ENCODE results near the gene DIDO1.

GRCh38 chr20:62892348-62893304, 33.7 kb downstream of the DIDO1 start:
- TF ChIP-seq CTCF (IDR thresholded peaks at IDR 0.05) (no peak), POLR2A (IDR thresholded peaks at IDR 0.05) (no peak)
